Thyroid gland (tissue), 4 donors: ENCODE measurements around the gene HIVEP2. TPM values are rescaled to one million over a fixed set of nuclear protein-coding genes. Genes with fewer than 3 reads are reported as not detected.
A peak's percentile ranks its signal among the peaks of the same experiment; 100 is the strongest.

ENCODE experiments used
- DNase-seq, 2 donors: peaks; one replicate each; pipeline ENCODE4 v3.0.0-alpha.2; 2019
- H3K27ac ChIP-seq, 3 donors: fragments of 200-600 bp; sonication (generic); 1 replicate in 2 of 3; 2 replicates in 1 of 3; pipeline ENCODE4 v1.5.1; 2016 to 2019; ENCODE audit warnings: mild to moderate bottlenecking in 1 of 3, moderate library complexity in 1 of 3
- H3K27me3 ChIP-seq: fragments of 200-600 bp; sonication (generic); one replicate; pipeline ENCODE4 v1.5.1; 2019
- H3K36me3 ChIP-seq, 2 donors: fragments of 200-600 bp; sonication (generic); one replicate each; pipeline ENCODE4 v1.5.1; 2016 to 2019
- H3K4me1 ChIP-seq, 2 donors: fragments of 200-600 bp; sonication (generic); one replicate each; pipeline ENCODE4 v1.5.1; 2017 to 2019
- H3K4me3 ChIP-seq, 3 donors: fragments of 200-600 bp; sonication (generic); replicated peaks in 1 of 3; 1 replicate in 2 of 3; 2 replicates in 1 of 3; pipeline ENCODE4 v1.5.1; 2016; ENCODE audit warnings: mild to moderate bottlenecking in 1 of 3
- H3K9me3 ChIP-seq: fragments of 200-600 bp; sonication (generic); one replicate; pipeline ENCODE4 v1.5.1; 2017
- POLR2A ChIP-seq, 2 donors: fragments of 450-650 bp; IDR thresholded peaks; one replicate each; pipeline ENCODE4 v1.6.1; 2017; ENCODE audit warnings: antibody characterized with exemption in 2 of 2, mild to moderate bottlenecking in 2 of 2, moderate library complexity in 1 of 2
- WGBS, 2 donors: methylation state at CpG; one replicate each; pipeline ENCODE4 v1.1.5; 2017; 5-methylcytosine and 5-hydroxymethylcytosine counted together
- intact Hi-C: fragments of 100-400 bp; cut with DNase I; formaldehyde crosslinking; loops from one replicate; pipeline ENCODE4 v1.15.1; 2023
- total RNA-seq, 4 donors: library from RNA; depleted of rRNA; stranded (reverse); fragments of >200 nt; gene quantifications; one replicate each; pipeline ENCODE4 v1.2.3, GENCODE V29; 2016
- TF ChIP-seq, protein P1 (sequence below), 6 experiments: fragments of 200-600 bp in 3 of 6; fragments of 450-650 bp in 3 of 6; sonication (generic) in 3 of 6; IDR thresholded peaks; one replicate each; pipeline ENCODE4 v1.5.1; 2016 to 2019; ENCODE audit warnings: antibody characterized with exemption in 6 of 6, mild to moderate bottlenecking in 2 of 6, inconsistent platforms in 1 of 6, moderate library complexity in 1 of 6

The HIVEP2 gene
- total RNA-seq, 4 donors from 2014 or later, result 23.3 to 41.8 (median 26.4) TPM

DNA sequence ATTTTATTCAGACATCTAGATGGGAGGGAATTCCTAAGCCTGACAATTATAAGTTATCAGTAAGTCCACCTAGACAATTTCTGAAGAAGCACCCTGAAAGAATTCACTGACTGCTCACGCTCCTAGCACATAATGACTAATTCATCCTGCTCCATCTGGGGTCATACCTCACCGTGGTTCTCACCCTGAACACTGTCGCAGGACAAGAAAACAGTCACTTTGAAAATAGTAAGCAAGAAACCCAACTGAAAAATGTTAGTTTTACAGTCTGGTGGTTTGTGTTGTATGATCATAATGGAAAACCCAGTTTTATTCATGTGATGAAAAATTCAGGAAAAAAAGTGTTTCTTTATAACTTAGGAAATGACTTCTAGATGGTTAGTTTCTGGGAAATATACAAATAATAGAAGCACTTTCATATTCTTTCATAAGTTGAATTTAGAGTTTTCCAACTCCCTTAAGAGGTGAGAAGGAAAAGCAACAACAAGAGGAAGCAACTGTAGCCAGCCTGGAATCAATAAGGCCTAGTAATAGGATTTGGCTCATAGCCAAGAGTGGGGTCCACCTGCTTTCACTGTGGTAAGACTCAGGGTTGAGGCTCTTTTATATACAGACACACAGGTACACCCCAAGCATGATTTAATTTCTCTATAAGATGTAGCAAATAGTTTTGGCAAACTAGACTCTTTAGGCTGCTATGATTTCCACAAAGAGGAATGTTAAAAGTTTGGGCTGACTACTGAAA, 94.1 kb downstream of the HIVEP2 start:
- 53 to 93% methylated on average over 3 of the region's 3 CpGs for whole genome bisulfite sequencing, 2 donors
- TF ChIP-seq POLR2A (IDR thresholded peaks at IDR 0.05), result no peak
- TF ChIP-seq, protein P1, sequence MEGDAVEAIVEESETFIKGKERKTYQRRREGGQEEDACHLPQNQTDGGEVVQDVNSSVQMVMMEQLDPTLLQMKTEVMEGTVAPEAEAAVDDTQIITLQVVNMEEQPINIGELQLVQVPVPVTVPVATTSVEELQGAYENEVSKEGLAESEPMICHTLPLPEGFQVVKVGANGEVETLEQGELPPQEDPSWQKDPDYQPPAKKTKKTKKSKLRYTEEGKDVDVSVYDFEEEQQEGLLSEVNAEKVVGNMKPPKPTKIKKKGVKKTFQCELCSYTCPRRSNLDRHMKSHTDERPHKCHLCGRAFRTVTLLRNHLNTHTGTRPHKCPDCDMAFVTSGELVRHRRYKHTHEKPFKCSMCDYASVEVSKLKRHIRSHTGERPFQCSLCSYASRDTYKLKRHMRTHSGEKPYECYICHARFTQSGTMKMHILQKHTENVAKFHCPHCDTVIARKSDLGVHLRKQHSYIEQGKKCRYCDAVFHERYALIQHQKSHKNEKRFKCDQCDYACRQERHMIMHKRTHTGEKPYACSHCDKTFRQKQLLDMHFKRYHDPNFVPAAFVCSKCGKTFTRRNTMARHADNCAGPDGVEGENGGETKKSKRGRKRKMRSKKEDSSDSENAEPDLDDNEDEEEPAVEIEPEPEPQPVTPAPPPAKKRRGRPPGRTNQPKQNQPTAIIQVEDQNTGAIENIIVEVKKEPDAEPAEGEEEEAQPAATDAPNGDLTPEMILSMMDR (IDR thresholded peaks at IDR 0.05), result no peak
- Histone ChIP-seq H3K9me3 (no peaks in the 10 kb centered on the region), H3K36me3 (no peaks in the 10 kb centered on the region), H3K27me3 (no peaks in the 10 kb centered on the region), H3K4me3 (no peak overlapping the region), H3K4me1 (peaks cover 6 to 15% of the 10 kb centered on the region in 2 donors), H3K27ac (no peak overlapping the region)
- no peak for DNase-seq
- intact Hi-C loops, result no loop called here

DNA sequence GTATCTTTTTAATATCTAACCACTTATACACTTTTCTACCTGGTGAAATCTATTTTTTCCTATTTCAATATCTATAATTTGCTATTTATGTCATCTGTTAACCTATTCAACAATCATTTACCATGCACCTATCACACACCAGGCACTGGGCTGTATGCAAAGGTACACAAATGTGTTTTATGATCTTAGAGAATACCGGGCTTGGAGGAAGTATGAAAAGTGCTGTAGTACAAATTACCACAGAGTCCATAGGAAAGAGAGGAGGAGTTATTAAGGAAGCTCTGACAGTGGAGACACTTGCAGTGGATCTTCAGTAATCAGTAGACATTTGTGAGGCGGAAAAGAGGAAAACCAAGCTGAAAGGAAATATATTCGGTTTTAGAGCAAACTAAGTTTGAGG, 96.0 kb downstream of the HIVEP2 start:
- Histone ChIP-seq H3K4me3 (no peak overlapping the region), H3K27ac (no peak overlapping the region), H3K9me3 (no peaks in the 10 kb centered on the region), H3K36me3 (no peaks in the 10 kb centered on the region), H3K4me1 (peaks cover 16 to 29% of the 10 kb centered on the region in 2 donors), H3K27me3 (no peaks in the 10 kb centered on the region)
- WGBS, 2 donors, result 84 to 87% methylated on average over 3 of the region's 3 CpGs
- DNase-seq, result no peak
- intact Hi-C loops, result no loop called here
- TF ChIP-seq, protein P1 (IDR thresholded peaks at IDR 0.05), result no peak
- TF ChIP-seq POLR2A (IDR thresholded peaks at IDR 0.05), result no peak

DNA sequence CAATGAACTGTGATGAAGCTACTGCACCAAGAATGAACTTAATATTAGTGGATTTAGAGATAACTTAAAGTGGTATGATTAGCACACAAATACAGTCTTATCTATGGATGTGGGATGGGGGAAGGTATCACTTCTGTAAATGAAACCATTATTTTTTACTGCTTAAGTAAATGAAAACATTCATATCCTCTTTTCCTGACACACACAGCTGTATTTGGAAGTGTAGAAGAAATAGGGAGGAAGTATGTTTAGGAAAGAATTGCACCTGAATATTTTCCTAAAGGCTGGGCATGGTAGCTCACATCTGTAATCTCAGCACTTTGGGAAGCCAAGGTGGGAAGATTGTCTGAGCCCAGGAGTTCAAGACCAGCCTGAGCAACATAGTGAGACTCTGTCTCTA, 96.8 kb downstream of the HIVEP2 start:
- Histone ChIP-seq H3K36me3 (no peaks in the 10 kb centered on the region), H3K9me3 (no peaks in the 10 kb centered on the region), H3K4me1 (peaks cover 16 to 29% of the 10 kb centered on the region in 2 donors), H3K27me3 (no peaks in the 10 kb centered on the region), H3K4me3 (no peak overlapping the region), H3K27ac (no peak overlapping the region)
- TF ChIP-seq POLR2A (IDR thresholded peaks at IDR 0.05), result no peak
- TF ChIP-seq, protein P1 (IDR thresholded peaks at IDR 0.05), result no peak
- no peak for DNase-seq
- intact Hi-C loops, result no loop called here

DNA sequence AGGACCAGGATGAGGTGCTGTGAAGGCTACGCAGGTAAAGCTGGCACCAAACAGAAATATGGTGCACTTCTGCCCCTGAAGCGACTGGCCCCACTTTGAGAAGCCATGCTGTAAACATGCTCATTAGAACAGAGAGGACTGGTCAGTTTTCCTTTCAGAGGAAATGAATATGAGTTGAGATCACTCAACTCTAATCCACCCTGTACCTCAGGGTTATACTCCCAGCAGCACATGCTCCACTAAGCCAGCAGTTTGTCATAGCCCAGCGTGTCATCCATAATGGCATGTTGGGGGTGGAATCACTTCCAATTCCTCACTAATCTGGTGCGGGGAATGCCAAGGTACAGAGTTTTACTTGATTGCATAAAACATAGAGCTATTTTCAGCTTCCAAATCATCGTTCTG, 98.1 kb downstream of the HIVEP2 start:
- intact Hi-C loops, result no loop called here

DNA sequence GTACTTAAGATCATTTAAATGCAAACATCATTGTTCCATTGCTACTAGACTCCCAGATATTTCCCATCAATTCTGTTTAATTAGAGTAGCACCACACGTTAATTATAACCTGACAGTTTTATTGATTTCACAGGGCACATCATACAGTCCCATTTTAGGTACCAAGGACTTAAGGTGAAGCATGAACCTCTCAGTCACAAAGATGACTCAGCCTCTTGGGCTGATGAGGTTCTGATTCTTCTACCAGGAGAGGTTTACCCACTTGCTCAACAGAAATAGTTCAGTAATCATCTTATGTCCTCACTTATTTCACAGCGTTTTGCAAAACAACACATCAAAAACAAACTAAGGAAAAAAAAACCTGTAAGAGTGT, 98.5 kb downstream of the HIVEP2 start:
- intact Hi-C loops, result no loop called here
- TF ChIP-seq, protein P1 (IDR thresholded peaks at IDR 0.05), result no peak
- no peak for TF ChIP-seq POLR2A (IDR thresholded peaks at IDR 0.05)
- Histone ChIP-seq H3K27ac (peak overlapping the region; percentile 31 to 84 (median 80)), H3K4me1 (peaks cover 16 to 29% of the 10 kb centered on the region in 2 donors), H3K4me3 (no peak overlapping the region), H3K36me3 (no peaks in the 10 kb centered on the region), H3K9me3 (no peaks in the 10 kb centered on the region), H3K27me3 (no peaks in the 10 kb centered on the region)
- 50 to 52% methylated on average over 2 of the region's 2 CpGs for WGBS, 2 donors
- DNase-seq, result no peak

More for the DNA sequence above, 98.1 kb downstream of the HIVEP2 start:
- no peaks in the 10 kb centered on the region for H3K36me3 ChIP-seq
- H3K27ac ChIP-seq, result peak overlapping the region in 2 of 3 donors; percentile 31 to 80
- H3K27me3 ChIP-seq, result no peaks in the 10 kb centered on the region
- H3K9me3 ChIP-seq, result no peaks in the 10 kb centered on the region
- TF ChIP-seq, protein P1 (IDR thresholded peaks at IDR 0.05), result no peak
- no peak for TF ChIP-seq POLR2A (IDR thresholded peaks at IDR 0.05)
- peaks cover 16 to 29% of the 10 kb centered on the region in 2 donors for H3K4me1 ChIP-seq
- DNase-seq, result no peak
- no peak overlapping the region for H3K4me3 ChIP-seq
- 57 to 79% methylated on average over 5 of the region's 5 CpGs for WGBS, 2 donors
